Vagina (tissue), 2 donors: ENCODE results near the gene SAC3D1. TPM values are rescaled to one million over a fixed set of nuclear protein-coding genes. Genes with fewer than 3 reads are reported as not detected.

Experiments used
- DNase-seq, 2 donors: peaks; one replicate each; pipeline ENCODE4 v3.0.0-alpha.2; 2017; ENCODE audit errors: extremely low spot score in 2 of 2
- H3K27ac ChIP-seq: fragments of 200-600 bp; sonication (generic); one replicate; pipeline ENCODE4 v1.5.1; 2019
- H3K27me3 ChIP-seq: fragments of 200-600 bp; sonication (generic); one replicate; pipeline ENCODE4 v1.5.1; 2019
- H3K36me3 ChIP-seq, 2 donors: fragments of 200-600 bp; sonication (generic); one replicate each; pipeline ENCODE4 v1.5.1; 2017 to 2019
- H3K4me1 ChIP-seq: fragments of 200-600 bp; sonication (generic); one replicate; pipeline ENCODE4 v1.5.1; 2019
- H3K4me3 ChIP-seq, 2 donors: fragments of 200-600 bp; sonication (generic); 1 replicate in 1 of 2; 2 replicates in 1 of 2; pipeline ENCODE4 v1.5.1; 2016 to 2019
- H3K9me3 ChIP-seq: fragments of 200-600 bp; sonication (generic); one replicate; pipeline ENCODE4 v1.5.1; 2019
- POLR2A ChIP-seq, 2 donors: fragments of 450-650 bp; IDR thresholded peaks; one replicate each; pipeline ENCODE4 v1.6.1; 2017; ENCODE audit warnings: antibody characterized with exemption in 2 of 2, mild to moderate bottlenecking in 2 of 2, moderate library complexity in 2 of 2
- POLR2AphosphoS5 ChIP-seq, 2 donors: sonication (generic); formaldehyde crosslinking; IDR thresholded peaks; one replicate each; pipeline ENCODE4 v1.9.0; 2017; ENCODE audit warnings: antibody characterized with exemption in 2 of 2, mild to moderate bottlenecking in 2 of 2, low read depth in 1 of 2; ENCODE audit not compliant: insufficient read depth in 1 of 2
- intact Hi-C: fragments of 100-400 bp; cut with DNase I; formaldehyde crosslinking; loops from one replicate; pipeline ENCODE4 v1.15.1; 2023
- microRNA-seq: library from miRNA; unstranded; fragments of <30 nt; microRNA quantifications from one replicate; pipeline ENCODE4, GENCODE V29; 2017; ENCODE audit warnings: borderline number of aligned reads, borderline replicate concordance
- small RNA-seq: library from RNA; depleted of rRNA; stranded (forward); fragments of <200 nt; gene quantifications from one replicate; pipeline ENCODE3, GENCODE V24; 2016
- total RNA-seq: library from RNA; depleted of rRNA; stranded (reverse); fragments of >200 nt; gene quantifications from one replicate; pipeline ENCODE4 v1.2.3, GENCODE V29; 2016
- TF ChIP-seq, protein P1 (sequence below), 3 experiments: fragments of 450-650 bp in 2 of 3; fragments of 200-600 bp in 1 of 3; sonication (generic) in 1 of 3; IDR thresholded peaks; one replicate each; pipeline ENCODE4 v1.5.1; 2017 to 2019; ENCODE audit warnings: antibody characterized with exemption in 3 of 3, mild to moderate bottlenecking in 2 of 3, moderate library complexity in 2 of 3

The SAC3D1 gene
- total RNA-seq, 1 donor from 2014 or later = 11.8 TPM

DNA sequence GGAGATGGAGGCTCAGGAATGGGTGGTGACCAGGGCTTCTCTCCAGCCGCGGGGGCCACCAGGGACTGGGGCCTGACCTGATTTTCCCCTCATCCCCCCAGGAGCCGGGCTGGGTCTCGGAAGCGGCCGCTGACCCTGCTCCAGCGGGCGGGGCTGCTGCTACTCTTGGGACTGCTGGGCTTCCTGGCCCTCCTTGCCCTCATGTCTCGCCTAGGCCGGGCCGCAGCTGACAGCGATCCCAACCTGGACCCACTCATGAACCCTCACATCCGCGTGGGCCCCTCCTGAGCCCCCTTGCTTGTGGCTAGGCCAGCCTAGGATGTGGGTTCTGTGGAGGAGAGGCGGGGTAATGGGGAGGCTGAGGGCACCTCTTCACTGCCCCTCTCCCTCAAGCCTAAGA lies 46.8 kb downstream of the SAC3D1 start:
- H3K27me3 ChIP-seq = no peaks in the 10 kb centered on the region
- H3K9me3 ChIP-seq = no peaks in the 10 kb centered on the region
- peaks cover 18% of the 10 kb centered on the region for H3K4me1 ChIP-seq
- intact Hi-C loops = no loop called here
- peaks cover 0 to 17% of the 10 kb centered on the region in 2 donors for H3K36me3 ChIP-seq
- TF ChIP-seq POLR2AphosphoS5 (IDR thresholded peaks at IDR 0.05; ENCODE audit: insufficient read depth in 1 of 2, low read depth in 1 of 2) (no peak), POLR2A (IDR thresholded peaks at IDR 0.05) (no peak)
- TF ChIP-seq, protein P1, sequence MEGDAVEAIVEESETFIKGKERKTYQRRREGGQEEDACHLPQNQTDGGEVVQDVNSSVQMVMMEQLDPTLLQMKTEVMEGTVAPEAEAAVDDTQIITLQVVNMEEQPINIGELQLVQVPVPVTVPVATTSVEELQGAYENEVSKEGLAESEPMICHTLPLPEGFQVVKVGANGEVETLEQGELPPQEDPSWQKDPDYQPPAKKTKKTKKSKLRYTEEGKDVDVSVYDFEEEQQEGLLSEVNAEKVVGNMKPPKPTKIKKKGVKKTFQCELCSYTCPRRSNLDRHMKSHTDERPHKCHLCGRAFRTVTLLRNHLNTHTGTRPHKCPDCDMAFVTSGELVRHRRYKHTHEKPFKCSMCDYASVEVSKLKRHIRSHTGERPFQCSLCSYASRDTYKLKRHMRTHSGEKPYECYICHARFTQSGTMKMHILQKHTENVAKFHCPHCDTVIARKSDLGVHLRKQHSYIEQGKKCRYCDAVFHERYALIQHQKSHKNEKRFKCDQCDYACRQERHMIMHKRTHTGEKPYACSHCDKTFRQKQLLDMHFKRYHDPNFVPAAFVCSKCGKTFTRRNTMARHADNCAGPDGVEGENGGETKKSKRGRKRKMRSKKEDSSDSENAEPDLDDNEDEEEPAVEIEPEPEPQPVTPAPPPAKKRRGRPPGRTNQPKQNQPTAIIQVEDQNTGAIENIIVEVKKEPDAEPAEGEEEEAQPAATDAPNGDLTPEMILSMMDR (IDR thresholded peaks at IDR 0.05) = no peak
- no peak overlapping the region for H3K27ac ChIP-seq
- no peak for DNase-seq
- H3K4me3 ChIP-seq = no peak overlapping the region

DNA sequence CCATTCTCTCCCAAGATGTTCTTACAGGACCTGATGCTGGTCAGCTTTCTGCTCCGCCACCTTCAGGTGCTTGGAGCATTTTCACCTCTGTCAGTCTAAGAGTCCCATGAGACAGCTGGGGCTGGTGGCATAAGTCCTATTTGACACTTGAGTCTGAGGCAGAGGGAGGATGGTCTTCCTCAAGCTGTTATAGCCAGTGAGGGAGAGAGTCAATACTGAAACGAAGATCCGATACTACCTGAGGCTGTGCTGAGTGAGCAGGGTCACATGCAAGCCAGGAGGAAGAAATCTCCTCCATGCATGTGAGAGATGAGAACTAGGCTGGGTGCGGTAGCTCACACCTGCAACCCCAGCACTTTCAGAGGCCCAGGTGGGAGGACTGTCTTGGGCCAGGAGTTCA lies 48.6 kb downstream of the SAC3D1 start:
- Histone ChIP-seq H3K36me3 (peaks cover 0 to 17% of the 10 kb centered on the region in 2 donors), H3K27me3 (no peaks in the 10 kb centered on the region), H3K4me3 (no peak overlapping the region), H3K27ac (no peak overlapping the region), H3K4me1 (peaks cover 10% of the 10 kb centered on the region), H3K9me3 (no peaks in the 10 kb centered on the region)
- DNase-seq = no peak
- intact Hi-C loops = no loop called here
- TF ChIP-seq POLR2A (IDR thresholded peaks at IDR 0.05) = no peak
- no peak for TF ChIP-seq POLR2AphosphoS5 (IDR thresholded peaks at IDR 0.05; ENCODE audit: insufficient read depth in 1 of 2, low read depth in 1 of 2)
- TF ChIP-seq, protein P1 (IDR thresholded peaks at IDR 0.05) = no peak

DNA sequence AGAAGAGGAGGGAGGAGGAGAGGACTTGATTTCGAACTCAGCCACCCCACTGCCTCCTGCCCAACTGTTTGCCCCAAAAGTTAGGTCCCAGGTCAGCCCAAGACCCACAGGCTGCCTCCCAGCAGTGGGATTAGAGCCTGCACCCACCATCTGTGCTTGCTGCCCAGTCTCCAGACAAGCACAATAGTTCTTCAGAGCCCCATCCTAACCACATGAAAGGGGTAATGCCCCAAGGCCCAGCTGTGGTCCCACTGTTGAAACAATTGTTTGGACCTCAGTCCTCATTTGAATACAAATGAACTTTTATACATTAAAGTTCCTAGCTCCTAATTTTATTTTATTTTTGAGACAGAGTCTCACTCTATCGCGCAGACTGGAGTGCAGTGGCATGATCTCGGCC lies 49.6 kb downstream of the SAC3D1 start:
- TF ChIP-seq POLR2A (IDR thresholded peaks at IDR 0.05) (no peak), POLR2AphosphoS5 (IDR thresholded peaks at IDR 0.05; ENCODE audit: insufficient read depth in 1 of 2, low read depth in 1 of 2) (no peak)
- TF ChIP-seq, protein P1 (IDR thresholded peaks at IDR 0.05) = no peak
- Histone ChIP-seq H3K9me3 (no peaks in the 10 kb centered on the region), H3K36me3 (peaks cover 0 to 17% of the 10 kb centered on the region in 2 donors), H3K27me3 (no peaks in the 10 kb centered on the region), H3K27ac (no peak overlapping the region), H3K4me1 (peaks cover 3% of the 10 kb centered on the region), H3K4me3 (no peak overlapping the region)
- no peak for DNase-seq
- intact Hi-C loops = no loop called here

Small RNA genes within 50 kb of the gene (microRNA-seq; reads per million reads assigned to microRNA genes)
- gene MIR6879 = not detected

Small RNA genes within 50 kb of the gene (small RNA-seq; reads per million reads assigned to genes)
- gene MIR6879 (not detected), gene SNX15 (not detected)

Other genes with a start within 250 kb of the SAC3D1 start
- 20.6 TPM for gene MAP4K2, start 238.0 kb upstream of the SAC3D1 start, total RNA-seq
- 27.0 TPM for gene MEN1, start 230.7 kb upstream of the SAC3D1 start, total RNA-seq
- gene CDC42BPG, start 196.6 kb upstream of the SAC3D1 start, total RNA-seq = 13.0 TPM
- 61.6 TPM for gene EHD1, start 162.6 kb upstream of the SAC3D1 start, total RNA-seq
- 27.0 TPM for gene ATG2A, start 124.0 kb upstream of the SAC3D1 start, total RNA-seq
- gene PPP2R5B, start 116.5 kb upstream of the SAC3D1 start, total RNA-seq = 16.9 TPM
- not detected for gene GPHA2, start 105.3 kb upstream of the SAC3D1 start, total RNA-seq
- gene MAJIN, start 69.1 kb upstream of the SAC3D1 start, total RNA-seq = not detected
- not detected for gene BATF2, start 44.2 kb upstream of the SAC3D1 start, total RNA-seq
- gene ARL2, start 27.1 kb upstream of the SAC3D1 start, total RNA-seq = 112 TPM
- 24.1 TPM for gene SNX15, start 13.8 kb upstream of the SAC3D1 start, total RNA-seq
- 30.7 TPM for gene NAALADL1, start 17.3 kb downstream of the SAC3D1 start, total RNA-seq
- gene CDCA5, start 42.8 kb downstream of the SAC3D1 start, total RNA-seq = 3.7 TPM
- 50.8 TPM for gene ZFPL1, start 43.0 kb downstream of the SAC3D1 start, total RNA-seq
- gene VPS51, start 55.0 kb downstream of the SAC3D1 start, total RNA-seq = 191 TPM
- 37.6 TPM for gene TM7SF2, start 70.7 kb downstream of the SAC3D1 start, total RNA-seq
- gene ZNHIT2, start 76.5 kb downstream of the SAC3D1 start, total RNA-seq = 15.7 TPM
- 1,228 TPM for gene FAU, start 80.9 kb downstream of the SAC3D1 start, total RNA-seq
- gene MRPL49, start 81.1 kb downstream of the SAC3D1 start, total RNA-seq = 43.5 TPM
- 42.5 TPM for gene SYVN1, start 93.3 kb downstream of the SAC3D1 start, total RNA-seq
- gene SPDYC, start 129.0 kb downstream of the SAC3D1 start, total RNA-seq = not detected
- 302 TPM for gene CAPN1, start 140.7 kb downstream of the SAC3D1 start, total RNA-seq
- gene POLA2, start 220.8 kb downstream of the SAC3D1 start, total RNA-seq = 9.6 TPM